Activated CD4-positive, alpha-beta T cell treated with anti-CD3 and anti-CD28 coated beads for 24 hours (primary cell): Measurements from ENCODE around the gene PTTG2.
"Not testable (repeated sequence)": the region's sequence is repeated elsewhere in the genome, so short reads cannot be mapped to it uniquely, and the experiment has no call there.

Experiments
- DNase-seq, 2 donors: peaks; one replicate each; pipeline ENCODE4 v3.0.0-alpha.2; 2020; ENCODE audit warnings: low read depth in 2 of 2

The PTTG2 gene

GRCh38 chr4:37956941-37957340 is 3.3 kb upstream of the PTTG2 start:
- DNase-seq, result no peak

DNA sequence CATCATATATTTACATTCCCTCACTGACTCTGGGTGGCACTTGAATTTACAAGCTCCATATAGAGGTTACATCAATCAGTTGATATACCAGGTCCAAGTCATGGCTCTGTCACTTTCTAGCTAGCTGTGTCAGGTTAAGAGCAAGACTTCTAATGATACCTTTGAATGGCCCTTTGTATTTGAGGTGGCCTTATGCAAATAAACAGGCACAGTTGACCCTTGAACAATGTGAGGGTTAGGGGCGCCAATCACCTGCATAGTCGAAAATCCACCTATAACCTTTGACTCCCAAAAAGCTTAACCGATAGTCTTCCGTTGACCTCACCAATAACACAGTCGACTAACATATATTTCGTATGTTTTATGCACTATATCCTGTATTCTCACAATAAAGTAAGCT is 1.3 kb upstream of the PTTG2 start:
- no peak for DNase-seq

GRCh38 chr4:37960679-37961450 is 667 bp downstream of the PTTG2 start:
- DNase-seq, result no peak

- DNase-seq, result no peak
These were observed 4.7 kb downstream of the PTTG2 start for GRCh38 chr4:37964734-37965457.

- no peak for DNase-seq
These were observed 5.8 kb downstream of the PTTG2 start for GRCh38 chr4:37966044-37966443.

DNA sequence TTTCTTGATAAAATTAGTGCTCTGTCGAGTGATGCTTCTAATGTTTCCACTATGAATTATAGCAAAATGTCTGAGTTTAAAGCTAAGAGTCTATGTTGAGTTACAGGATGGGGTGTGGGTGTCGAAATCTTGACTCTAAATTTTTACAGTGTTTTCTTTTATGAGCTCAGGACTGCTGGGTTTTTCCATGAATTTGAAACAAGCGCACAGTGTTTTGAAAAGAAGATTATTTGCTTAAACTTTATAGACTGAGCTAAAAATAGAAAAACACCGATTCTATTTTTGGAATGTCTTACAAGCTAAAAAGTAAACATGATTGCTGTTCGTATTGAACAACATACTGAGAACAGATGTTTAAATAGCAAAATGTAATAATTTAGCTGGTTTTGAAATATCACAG is 7.5 kb downstream of the PTTG2 start:
- no peak for DNase-seq

- DNase-seq, result no peak
These were observed 8.5 kb downstream of the PTTG2 start for GRCh38 chr4:37968747-37969146.

DNA sequence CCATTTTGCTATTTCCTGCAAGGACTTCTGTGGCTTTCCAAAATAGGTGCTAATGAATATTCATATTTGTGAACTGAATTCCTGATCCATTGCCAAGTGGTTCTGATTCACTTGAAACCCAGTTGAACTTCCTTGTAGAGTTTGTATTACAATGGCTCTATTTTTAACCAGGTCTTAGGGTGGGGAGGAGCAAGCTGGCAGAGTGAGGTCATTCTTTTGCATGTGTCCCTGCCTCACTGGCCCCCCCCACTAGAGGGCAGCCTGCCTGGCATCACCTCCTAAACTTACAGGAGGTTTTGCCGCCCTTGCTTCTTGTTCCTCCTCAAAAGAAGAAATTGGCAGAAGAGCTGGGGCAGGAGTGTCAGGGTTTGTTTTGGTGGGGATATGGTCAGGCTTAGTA is 10.5 kb downstream of the PTTG2 start:
- DNase-seq, result peak in 1 of 2 donors; percentile 44

GRCh38 chr4:37971202-37971601 is 11.0 kb downstream of the PTTG2 start:
- no peak for DNase-seq

- no peak for DNase-seq
These were observed 13.2 kb downstream of the PTTG2 start for GRCh38 chr4:37973441-37973840.

DNA sequence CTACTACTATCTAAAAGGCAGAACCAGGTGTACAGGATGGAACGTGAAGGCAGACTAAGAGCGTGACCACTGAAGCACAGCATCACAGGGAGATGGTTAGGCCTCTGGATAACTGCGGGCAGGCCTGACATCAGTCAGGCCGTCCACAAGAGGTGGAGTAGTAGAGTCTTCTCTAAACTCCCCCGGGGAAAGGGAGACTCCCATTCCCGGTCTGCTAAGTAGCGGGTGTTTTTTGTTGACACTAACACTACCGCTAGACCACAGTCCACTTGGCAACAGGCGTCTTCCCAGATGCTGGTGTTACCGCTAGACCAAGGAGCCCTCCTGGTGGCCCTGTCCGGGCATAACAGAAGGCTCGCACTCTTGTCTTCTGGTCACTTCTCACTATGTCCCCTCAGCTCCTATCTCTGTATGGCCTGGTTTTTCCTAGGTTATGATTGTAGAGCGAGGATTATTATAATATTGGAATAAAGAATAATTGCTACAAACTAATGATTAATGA is 15.2 kb downstream of the PTTG2 start:
- DNase-seq, result not testable (repeated sequence)

GRCh38 chr4:37976507-37976906 is 16.3 kb downstream of the PTTG2 start:
- no peak for DNase-seq

GRCh38 chr4:37976991-37977470 is 16.8 kb downstream of the PTTG2 start:
- DNase-seq, result peak; percentile 52 to 64

DNA sequence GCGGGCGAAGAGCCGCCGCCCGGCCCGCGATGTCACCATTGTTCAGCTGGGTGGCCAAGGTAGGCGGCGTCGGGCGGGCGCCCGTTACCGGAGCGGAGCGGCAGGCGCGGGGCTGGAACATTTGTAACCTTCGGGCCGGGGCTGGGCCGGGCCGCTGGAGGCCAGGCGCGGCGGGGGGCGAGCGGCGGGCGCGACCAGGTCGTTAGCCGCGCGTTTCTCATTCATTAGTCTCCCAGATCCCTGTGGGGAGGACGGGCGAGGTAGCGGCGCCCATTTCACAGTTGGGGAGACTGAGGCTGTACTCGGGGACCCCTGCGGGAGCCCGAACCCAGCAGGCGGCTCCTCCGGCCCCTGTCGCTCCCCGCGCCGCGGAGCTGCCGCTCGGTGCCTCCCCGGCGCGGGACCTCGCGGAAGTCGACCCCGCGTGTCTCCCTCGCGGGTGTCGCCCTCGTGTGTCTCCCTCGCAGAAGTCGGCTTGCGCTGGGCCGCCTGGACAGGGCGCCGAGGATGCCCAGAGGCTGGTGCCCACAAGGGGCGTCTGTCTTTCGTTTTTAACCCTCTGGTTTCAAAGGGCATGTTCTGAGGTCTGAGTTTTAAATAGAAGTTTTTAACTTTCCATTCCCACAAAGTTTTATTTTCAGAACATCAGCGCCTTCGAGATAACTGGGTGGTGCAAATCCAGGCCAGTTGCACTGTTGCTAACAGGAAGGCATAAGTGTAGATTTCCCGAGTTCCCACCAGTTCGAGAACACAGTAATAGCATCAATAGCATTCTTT is 17.5 kb downstream of the PTTG2 start:
- DNase-seq, result peak; percentile 46 to 49

GRCh38 chr4:37978248-37978924 is 18.2 kb downstream of the PTTG2 start:
- DNase-seq, result peak in 1 of 2 donors; percentile 11

GRCh38 chr4:37980246-37980645 is 20.0 kb downstream of the PTTG2 start:
- no peak for DNase-seq

DNA sequence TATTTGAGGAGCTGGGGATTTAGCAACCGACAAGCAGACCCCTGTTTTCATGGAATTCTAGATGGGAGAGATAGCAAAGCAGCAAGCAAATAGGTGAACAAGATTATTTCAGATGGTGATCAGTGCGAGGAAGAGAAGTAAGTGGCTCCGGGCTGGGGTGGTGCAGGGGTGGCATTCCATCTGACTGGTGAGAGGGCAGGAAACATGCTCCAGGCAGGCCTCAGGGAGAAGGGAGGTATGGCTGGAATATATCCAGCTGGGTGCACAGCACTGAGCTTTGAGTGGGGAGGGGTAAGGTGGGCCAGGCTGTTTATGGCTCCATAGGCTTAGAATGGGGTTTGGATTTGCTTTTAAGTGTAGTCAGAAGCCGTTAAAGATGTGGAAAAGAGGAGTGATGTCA is 21.2 kb downstream of the PTTG2 start:
- no peak for DNase-seq

GRCh38 chr4:37981844-37982720 is 21.9 kb downstream of the PTTG2 start:
- no peak for DNase-seq

- DNase-seq, result no peak
These were observed 22.5 kb downstream of the PTTG2 start for GRCh38 chr4:37982736-37983135.

GRCh38 chr4:37983951-37984350 is 23.8 kb downstream of the PTTG2 start:
- no peak for DNase-seq
